A549 (cell line): ENCODE results near the gene STK11IP.

Experiments used
- CEBPB ChIP-seq, 2 experiments: fragments of >200 bp in 1 of 2; sonication (Bioruptor Twin) in 1 of 2; formaldehyde crosslinking in 1 of 2; IDR thresholded peaks; 2 replicates each; pipeline ENCODE4 v1.6.1; 2012 to 2016
- CHD2 ChIP-seq: fragments of 150-350 bp; IDR thresholded peaks from 2 replicates; pipeline ENCODE4 v1.6.1; 2014; ENCODE audit warnings: low read length; ENCODE audit not compliant: partially characterized antibody
- CTCF ChIP-seq: fragments of >200 bp; sonication (Bioruptor Twin); formaldehyde crosslinking; IDR thresholded peaks from 3 replicates; pipeline ENCODE4 v1.5.1; 2016
- HDAC2 ChIP-seq: fragments of 200-600 bp; sonication (generic); IDR thresholded peaks from 2 replicates; pipeline ENCODE4 v1.6.1; 2016
- NFE2L2 ChIP-seq: fragments of 150-350 bp; conservative IDR thresholded peaks from 2 replicates; pipeline ENCODE4 v1.6.1; 2014; ENCODE audit warnings: low read length
- POLR2A ChIP-seq: IDR thresholded peaks from 2 replicates; pipeline ENCODE4 v1.6.1; 2012; ENCODE audit warnings: mild to moderate bottlenecking, low read length
- RFX5 ChIP-seq: fragments of 450-650 bp; IDR thresholded peaks from 2 replicates; pipeline ENCODE4 v1.7.1; 2014; ENCODE audit warnings: antibody characterized with exemption, mild to moderate bottlenecking, moderate library complexity
- RNF2 ChIP-seq: fragments of 200-600 bp; sonication (generic); IDR thresholded peaks from 2 replicates; pipeline ENCODE4 v1.6.1; 2016; ENCODE audit warnings: low read depth, mild to moderate bottlenecking, antibody characterized with exemption, moderate library complexity, borderline replicate concordance
- SMC3 ChIP-seq: fragments of >200 bp; sonication (Bioruptor Twin); formaldehyde crosslinking; IDR thresholded peaks from 3 replicates; pipeline ENCODE4 v1.6.1; 2018; ENCODE audit warnings: inconsistent platforms
- ZFP36 ChIP-seq: fragments of 450-650 bp; IDR thresholded peaks from 2 replicates; pipeline ENCODE4 v1.6.1; 2014; ENCODE audit warnings: borderline replicate concordance; ENCODE audit not compliant: partially characterized antibody
- TF ChIP-seq, protein P1 (sequence below): fragments of 450-650 bp; IDR thresholded peaks from 2 replicates; pipeline ENCODE4 v1.6.1; 2014; ENCODE audit warnings: antibody characterized with exemption

GRCh38 chr2:219611306-219611705 is 13.6 kb downstream of the STK11IP start:
- TF ChIP-seq POLR2A = no peak
- no peak for TF ChIP-seq RNF2
- no peak for TF ChIP-seq CTCF
- no peak for TF ChIP-seq CEBPB (IDR thresholded peaks at IDR 0.05)
- TF ChIP-seq ZFP36 = no peak
- no peak for TF ChIP-seq SMC3
- no peak for TF ChIP-seq CHD2
- TF ChIP-seq HDAC2 = no peak
- no peak for TF ChIP-seq NFE2L2
- no peak for TF ChIP-seq RFX5
- TF ChIP-seq, protein P1, sequence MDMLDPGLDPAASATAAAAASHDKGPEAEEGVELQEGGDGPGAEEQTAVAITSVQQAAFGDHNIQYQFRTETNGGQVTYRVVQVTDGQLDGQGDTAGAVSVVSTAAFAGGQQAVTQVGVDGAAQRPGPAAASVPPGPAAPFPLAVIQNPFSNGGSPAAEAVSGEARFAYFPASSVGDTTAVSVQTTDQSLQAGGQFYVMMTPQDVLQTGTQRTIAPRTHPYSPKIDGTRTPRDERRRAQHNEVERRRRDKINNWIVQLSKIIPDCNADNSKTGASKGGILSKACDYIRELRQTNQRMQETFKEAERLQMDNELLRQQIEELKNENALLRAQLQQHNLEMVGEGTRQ = no peak
